DMS153 treated with DMSO at 0.1 percent for 48 hours (cell line): ENCODE results near the gene FKBP1A.
A peak's percentile ranks its signal among the peaks of the same experiment; 100 is the strongest.

Experiments used
- DNase-seq: peaks from one replicate; lab custom pipeline; 2025; ENCODE audit not compliant: unreplicated experiment; lab: John Stamatoyannopoulos, UW

The FKBP1A gene

GRCh38 chr20:1333462-1334369 lies 59.1 kb downstream of the FKBP1A start:
- DNase-seq, result no peak

- no peak for DNase-seq
These were observed 60.0 kb downstream of the FKBP1A start for GRCh38 chr20:1332749-1333300.

- DNase-seq, result no peak
These were observed 60.9 kb downstream of the FKBP1A start for GRCh38 chr20:1331801-1332453.

- DNase-seq, result no peak
These were observed 61.8 kb downstream of the FKBP1A start for GRCh38 chr20:1331101-1331500.

GRCh38 chr20:1330075-1330830 lies 62.6 kb downstream of the FKBP1A start:
- no peak for DNase-seq

GRCh38 chr20:1328680-1329330 lies 64.0 kb downstream of the FKBP1A start, which contains the start of gene SDCBP2:
Gene SDCBP2 (minus strand): TSS chr20:1329139. CDS start chr20:1320416, 8,723 bp downstream.
- DNase-seq, result no peak

GRCh38 chr20:1327827-1328679 lies 64.8 kb downstream of the FKBP1A start:
- no peak for DNase-seq

- no peak for DNase-seq
These were observed 65.6 kb downstream of the FKBP1A start for GRCh38 chr20:1327241-1327653.

GRCh38 chr20:1326031-1326930 lies 66.6 kb downstream of the FKBP1A start:
- DNase-seq, result no peak

- peak; percentile 80 for DNase-seq
These were observed 67.5 kb downstream of the FKBP1A start for GRCh38 chr20:1325173-1326030.

- DNase-seq, result no peak
These were observed 68.2 kb downstream of the FKBP1A start for GRCh38 chr20:1324598-1325172.

- DNase-seq, result no peak
These were observed 68.8 kb downstream of the FKBP1A start for GRCh38 chr20:1323830-1324597.

GRCh38 chr20:1323256-1323655 lies 69.6 kb downstream of the FKBP1A start:
- no peak for DNase-seq

- no peak for DNase-seq
These were observed 70.2 kb downstream of the FKBP1A start for GRCh38 chr20:1322511-1323245.

GRCh38 chr20:1321654-1321939 lies 71.3 kb downstream of the FKBP1A start:
- DNase-seq, result no peak
